ENCODE results near the gene FAM83F.

- TF ChIP-seq E2F4 (IDR thresholded peaks at IDR 0.05; ENCODE audit: low read depth, low read length) (no peak), POLR2AphosphoS5 (IDR thresholded peaks at IDR 0.05; ENCODE audit: low read length) (no peak), CTCF (IDR thresholded peaks at IDR 0.05 in 2 of 3, conservative IDR thresholded peaks at IDR 0.05 in 1 of 3; ENCODE audit: control insufficient read depth in 2 of 3, extremely low read depth in 1 of 3, insufficient read depth in 1 of 3, low read depth in 3 of 3, low read length in 3 of 3) (no peak), POLR2A (IDR thresholded peaks at IDR 0.05; ENCODE audit: low read depth, low read length) (no peak), ATF2 (IDR thresholded peaks at IDR 0.05; ENCODE audit: low read length) (no peak), NRF1 (conservative IDR thresholded peaks at IDR 0.05; ENCODE audit: low read depth, low read length) (no peak), SMC3 (IDR thresholded peaks at IDR 0.05; ENCODE audit: borderline replicate concordance, low read length) (no peak), TCF12 (IDR thresholded peaks at IDR 0.05; ENCODE audit: low read depth, low read length) (no peak), EZH2 (IDR thresholded peaks at IDR 0.05; ENCODE audit: borderline replicate concordance, control insufficient read depth, low read depth, low read length) (no peak), NFYB (IDR thresholded peaks at IDR 0.05; ENCODE audit: insufficient read depth, low read depth, low read length) (no peak), TCF7 (IDR thresholded peaks at IDR 0.05; ENCODE audit: borderline replicate concordance) (no peak), NFYA (IDR thresholded peaks at IDR 0.05; ENCODE audit: borderline replicate concordance, low read depth, low read length) (no peak)
- TF ChIP-seq, protein P1, sequence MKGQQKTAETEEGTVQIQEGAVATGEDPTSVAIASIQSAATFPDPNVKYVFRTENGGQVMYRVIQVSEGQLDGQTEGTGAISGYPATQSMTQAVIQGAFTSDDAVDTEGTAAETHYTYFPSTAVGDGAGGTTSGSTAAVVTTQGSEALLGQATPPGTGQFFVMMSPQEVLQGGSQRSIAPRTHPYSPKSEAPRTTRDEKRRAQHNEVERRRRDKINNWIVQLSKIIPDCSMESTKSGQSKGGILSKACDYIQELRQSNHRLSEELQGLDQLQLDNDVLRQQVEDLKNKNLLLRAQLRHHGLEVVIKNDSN (IDR thresholded peaks at IDR 0.05; ENCODE audit: borderline replicate concordance, extremely low read length, insufficient read depth, low read depth, low read length): no peak
Measured at GRCh38 chr22:40035351-40035750, 40.6 kb downstream of the FAM83F start.

Measured in GM12878 (cell line).